K562 (cell line): Measurements from ENCODE around the gene TAS2R19.

Source experiments
- PCBP1 ChIP-seq: fragments of 200-400 bp; formaldehyde crosslinking; IDR thresholded peaks from 2 replicates; pipeline ENCODE4 v1.6.1; 2018; ENCODE audit warnings: mild to moderate bottlenecking, low read depth, low read length; ENCODE audit not compliant: poor library complexity, severe bottlenecking
- ZNF232 ChIP-seq: sonication (generic); formaldehyde crosslinking; IDR thresholded peaks from 2 replicates; pipeline ENCODE4 v1.8.0; 2022; ENCODE audit warnings: mild to moderate bottlenecking, missing genetic modification reagents
- ZNF24 ChIP-seq: fragments of 450-650 bp; IDR thresholded peaks from 2 replicates; pipeline ENCODE4 v1.6.1; 2016

DNA sequence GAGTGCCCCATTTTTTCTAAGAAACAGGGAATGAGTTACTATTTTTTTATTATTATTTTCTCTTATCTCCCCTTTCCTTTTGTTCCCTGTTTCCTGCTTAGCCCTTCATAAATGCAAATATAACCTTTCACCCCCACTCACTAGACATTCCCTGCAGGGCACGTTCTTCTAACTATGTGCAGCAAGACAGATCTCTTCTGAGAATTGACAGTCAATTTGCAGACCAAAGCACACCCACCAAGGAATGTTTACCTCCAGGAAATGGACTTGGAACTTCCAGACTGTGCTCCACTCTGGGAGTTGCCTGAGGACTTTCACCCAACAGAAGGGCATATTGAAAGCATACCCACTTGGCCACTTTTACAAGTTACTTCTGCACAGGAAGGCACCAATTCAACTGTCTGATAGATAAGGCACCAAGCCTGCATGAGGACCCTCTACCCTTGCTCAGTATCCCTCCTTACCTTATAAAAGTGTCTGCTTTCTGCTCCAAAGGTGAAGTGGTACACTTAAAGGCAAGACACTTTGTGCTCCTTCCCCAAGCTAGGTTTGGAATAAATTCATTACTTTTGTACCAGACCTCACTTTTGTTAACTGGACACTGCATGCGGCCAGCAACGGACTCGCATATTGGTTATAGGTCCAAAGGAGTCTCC, 6.5 kb downstream of the TAS2R19 start:
- TF ChIP-seq ZNF232 (no peak), PCBP1 (no peak), ZNF24 (no peak)
